Lower leg skin (tissue), 3 donors: ENCODE data around the gene PDSS1.

Experiments
- CTCF ChIP-seq, 3 donors: fragments of 450-650 bp; IDR thresholded peaks; one replicate each; pipeline ENCODE4 v1.5.1; 2016; ENCODE audit warnings: antibody characterized with exemption in 3 of 3, mild to moderate bottlenecking in 3 of 3, moderate library complexity in 2 of 3
- POLR2A ChIP-seq, 2 donors: fragments of 450-650 bp; IDR thresholded peaks; one replicate each; pipeline ENCODE4 v1.6.1; 2016 to 2017; ENCODE audit warnings: antibody characterized with exemption in 2 of 2, mild to moderate bottlenecking in 1 of 2, moderate library complexity in 1 of 2

GRCh38 chr10:26706936-26707335 is 9.4 kb downstream of the PDSS1 start:
- TF ChIP-seq CTCF (IDR thresholded peaks at IDR 0.05) (no peak), POLR2A (IDR thresholded peaks at IDR 0.05) (no peak)
